Measurements from ENCODE around the gene FAM78B.

GRCh38 chr1:166088572-166088955, 78.2 kb downstream of the FAM78B start:
- no peak for TF ChIP-seq EZH2phosphoT487 (IDR thresholded peaks at IDR 0.05; ENCODE audit: insufficient read depth, low read depth)
- TF ChIP-seq EZH2 (IDR thresholded peaks at IDR 0.05; ENCODE audit: insufficient read depth, poor library complexity, severe bottlenecking), result no peak
